Thyroid gland (tissue), 4 donors: ENCODE measurements around the gene ADGRD1. TPM values are rescaled to one million over a fixed set of nuclear protein-coding genes. Genes with fewer than 3 reads are reported as not detected.
A peak's percentile ranks its signal among the peaks of the same experiment; 100 is the strongest.
"Not testable (repeated sequence)": the region's sequence is repeated elsewhere in the genome, so short reads cannot be mapped to it uniquely, and the experiment has no call there.

Source experiments
- DNase-seq, 2 donors: peaks; one replicate each; pipeline ENCODE4 v3.0.0-alpha.2; 2019
- H3K27ac ChIP-seq, 3 donors: fragments of 200-600 bp; sonication (generic); 1 replicate in 2 of 3; 2 replicates in 1 of 3; pipeline ENCODE4 v1.5.1; 2016 to 2019; ENCODE audit warnings: mild to moderate bottlenecking in 1 of 3, moderate library complexity in 1 of 3
- H3K27me3 ChIP-seq: fragments of 200-600 bp; sonication (generic); one replicate; pipeline ENCODE4 v1.5.1; 2019
- H3K36me3 ChIP-seq, 2 donors: fragments of 200-600 bp; sonication (generic); one replicate each; pipeline ENCODE4 v1.5.1; 2016 to 2019
- H3K4me1 ChIP-seq, 2 donors: fragments of 200-600 bp; sonication (generic); one replicate each; pipeline ENCODE4 v1.5.1; 2017 to 2019
- H3K4me3 ChIP-seq, 3 donors: fragments of 200-600 bp; sonication (generic); replicated peaks in 1 of 3; 1 replicate in 2 of 3; 2 replicates in 1 of 3; pipeline ENCODE4 v1.5.1; 2016; ENCODE audit warnings: mild to moderate bottlenecking in 1 of 3
- H3K9me3 ChIP-seq: fragments of 200-600 bp; sonication (generic); one replicate; pipeline ENCODE4 v1.5.1; 2017
- CTCF ChIP-seq, 6 experiments: fragments of 200-600 bp in 3 of 6; fragments of 450-650 bp in 3 of 6; sonication (generic) in 3 of 6; IDR thresholded peaks; one replicate each; pipeline ENCODE4 v1.5.1; 2016 to 2019; ENCODE audit warnings: antibody characterized with exemption in 6 of 6, mild to moderate bottlenecking in 2 of 6, inconsistent platforms in 1 of 6, moderate library complexity in 1 of 6
- POLR2A ChIP-seq, 2 donors: fragments of 450-650 bp; IDR thresholded peaks; one replicate each; pipeline ENCODE4 v1.6.1; 2017; ENCODE audit warnings: antibody characterized with exemption in 2 of 2, mild to moderate bottlenecking in 2 of 2, moderate library complexity in 1 of 2
- WGBS, 2 donors: methylation state at CpG; one replicate each; pipeline ENCODE4 v1.1.5; 2017; 5-methylcytosine and 5-hydroxymethylcytosine counted together
- intact Hi-C: fragments of 100-400 bp; cut with DNase I; formaldehyde crosslinking; loops from one replicate; pipeline ENCODE4 v1.15.1; 2023
- total RNA-seq, 4 donors: library from RNA; depleted of rRNA; stranded (reverse); fragments of >200 nt; gene quantifications; one replicate each; pipeline ENCODE4 v1.2.3, GENCODE V29; 2016

ADGRD1 gene
- total RNA-seq, 4 donors from 2014 or later, result 14.1 to 44.3 (median 24.7) TPM

GRCh38 chr12:130994821-130995375, 41.2 kb downstream of the ADGRD1 start:
- no peaks in the 10 kb centered on the region for H3K36me3 ChIP-seq
- TF ChIP-seq POLR2A (IDR thresholded peaks at IDR 0.05) (no peak), CTCF (IDR thresholded peaks at IDR 0.05) (no peak)
- peak overlapping the region in 1 of 3 donors; percentile 58 for H3K27ac ChIP-seq
- no peaks in the 10 kb centered on the region for H3K9me3 ChIP-seq
- 88 to 95% methylated on average over 10 to 12 of the region's 12 CpGs for WGBS, 2 donors
- H3K27me3 ChIP-seq, result no peaks in the 10 kb centered on the region
- H3K4me1 ChIP-seq, result peaks cover 25 to 41% of the 10 kb centered on the region in 2 donors
- no peak for DNase-seq
- H3K4me3 ChIP-seq, result no peak overlapping the region
- intact Hi-C loops, result no loop called here

- 72 to 82% methylated on average over 5 of the region's 5 CpGs for WGBS, 2 donors
- H3K27me3 ChIP-seq, intact Hi-C loops, DNase-seq, H3K36me3 ChIP-seq, H3K4me3 ChIP-seq, H3K9me3 ChIP-seq: not testable (repeated sequence)
- H3K27ac ChIP-seq, result peak overlapping the region in 1 of 3 donors; percentile 58
- peaks cover 21 to 41% of the 10 kb centered on the region in 2 donors for H3K4me1 ChIP-seq
These were observed 41.8 kb downstream of the ADGRD1 start for GRCh38 chr12:130995386-130995969.

- no peaks in the 10 kb centered on the region for H3K36me3 ChIP-seq
- H3K4me3 ChIP-seq, result no peak overlapping the region
- H3K4me1 ChIP-seq, result peaks cover 9 to 23% of the 10 kb centered on the region in 2 donors
- no peaks in the 10 kb centered on the region for H3K9me3 ChIP-seq
- intact Hi-C loops, result no loop called here
- 65% methylated on average over 5 of the region's 5 CpGs for WGBS, 2 donors
- no peak for DNase-seq
- no peaks in the 10 kb centered on the region for H3K27me3 ChIP-seq
- H3K27ac ChIP-seq, result no peak overlapping the region
- TF ChIP-seq POLR2A (IDR thresholded peaks at IDR 0.05) (no peak), CTCF (IDR thresholded peaks at IDR 0.05) (no peak)
These were observed 44.4 kb downstream of the ADGRD1 start for GRCh38 chr12:130998136-130998535.

DNA sequence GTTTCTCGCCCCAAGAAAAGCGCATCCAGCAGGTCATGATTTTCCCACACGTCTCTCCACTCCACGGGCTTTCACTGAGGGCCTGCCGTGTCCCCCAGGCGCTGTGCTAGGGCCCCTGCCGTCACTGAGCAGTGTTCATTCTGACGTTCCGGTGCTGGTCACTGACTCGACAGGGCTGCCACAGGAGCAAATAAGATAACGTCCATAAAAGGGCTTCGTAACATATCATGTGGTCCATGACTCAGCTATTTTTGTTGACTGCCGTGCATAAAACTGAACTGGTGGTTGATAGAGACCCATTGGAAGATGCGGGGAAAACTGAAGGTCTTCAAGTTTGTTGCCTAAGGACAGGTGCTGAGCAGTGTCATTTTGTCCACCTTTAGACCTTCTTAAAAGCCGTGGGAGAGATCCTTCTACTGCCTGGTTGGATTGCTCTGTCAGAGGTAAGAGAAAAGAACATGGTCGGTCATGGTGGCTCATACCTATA, 46.3 kb downstream of the ADGRD1 start:
- no peaks in the 10 kb centered on the region for H3K9me3 ChIP-seq
- H3K27ac ChIP-seq, result no peak overlapping the region
- intact Hi-C loops, result no loop called here
- TF ChIP-seq CTCF (IDR thresholded peaks at IDR 0.05), result no peak
- no peak for TF ChIP-seq POLR2A (IDR thresholded peaks at IDR 0.05)
- no peaks in the 10 kb centered on the region for H3K27me3 ChIP-seq
- no peak for DNase-seq
- 90 to 96% methylated on average over 16 of the region's 16 CpGs for WGBS, 2 donors
- peaks cover 0 to 12% of the 10 kb centered on the region in 2 donors for H3K4me1 ChIP-seq
- no peak overlapping the region for H3K4me3 ChIP-seq
- no peaks in the 10 kb centered on the region for H3K36me3 ChIP-seq

GRCh38 chr12:131001493-131001892, 47.8 kb downstream of the ADGRD1 start:
- H3K9me3 ChIP-seq, result no peaks in the 10 kb centered on the region
- no peak overlapping the region for H3K27ac ChIP-seq
- TF ChIP-seq CTCF (IDR thresholded peaks at IDR 0.05) (no peak), POLR2A (IDR thresholded peaks at IDR 0.05) (no peak)
- no peaks in the 10 kb centered on the region for H3K27me3 ChIP-seq
- H3K4me1 ChIP-seq, result peaks cover 0 to 6% of the 10 kb centered on the region in 2 donors
- 100% methylated on average over 1 of the region's 1 CpG for WGBS, 2 donors
- H3K4me3 ChIP-seq, result no peak overlapping the region
- DNase-seq, result no peak
- intact Hi-C loops, result no loop called here
- H3K36me3 ChIP-seq, result no peaks in the 10 kb centered on the region
